ENCODE data around the gene TERT.

GRCh38 chr5:1333986-1334385 is 39.1 kb upstream of the TERT start:
- TF ChIP-seq CTCF (IDR thresholded peaks at IDR 0.05 in 2 of 3, conservative IDR thresholded peaks at IDR 0.05 in 1 of 3; ENCODE audit: control insufficient read depth in 2 of 3, extremely low read depth in 1 of 3, insufficient read depth in 1 of 3, low read depth in 3 of 3, low read length in 3 of 3) (no peak), GABPA (IDR thresholded peaks at IDR 0.05; ENCODE audit: low read depth) (no peak), POLR2A (IDR thresholded peaks at IDR 0.05; ENCODE audit: low read depth, low read length) (no peak; the same call in 1 of the 2 replicates), POLR2AphosphoS2 (IDR thresholded peaks at IDR 0.05; ENCODE audit: low read depth, low read length) (no peak), SIX5 (IDR thresholded peaks at IDR 0.05; ENCODE audit: low read depth, low read length, severe bottlenecking) (no peak), CBFB (IDR thresholded peaks at IDR 0.05; ENCODE audit: low read depth) (no peak), MTA2 (IDR thresholded peaks at IDR 0.05; ENCODE audit: low read depth) (no peak), RAD21 (IDR thresholded peaks at IDR 0.05; ENCODE audit: insufficient read depth, low read depth, low read length) (no peak), POLR2AphosphoS5 (IDR thresholded peaks at IDR 0.05; ENCODE audit: low read length) (no peak)
